CD14-positive monocyte (primary cell): ENCODE data around the gene TSSK2. TPM values are rescaled to one million over a fixed set of nuclear protein-coding genes. Genes with fewer than 3 reads are reported as not detected.
A peak's percentile ranks its signal among the peaks of the same experiment; 100 is the strongest.

Source experiments
- DNase-seq, 3 donors: peaks; one replicate each; pipeline ENCODE4 v3.0.0-alpha.2; 2011 to 2022
- H2AFZ ChIP-seq: 2 replicates; pipeline ENCODE4 v1.6.0; 2012; ENCODE audit warnings: mild to moderate bottlenecking, low read depth, low read length, inconsistent platforms; ENCODE audit not compliant: insufficient read depth, poor library complexity, severe bottlenecking
- H3K27ac ChIP-seq, 2 donors: 1 replicate in 1 of 2; 2 replicates in 1 of 2; pipeline ENCODE4 v1.5.1; 2012 to 2013; ENCODE audit warnings: low read length in 2 of 2, control low read depth in 1 of 2, inconsistent platforms in 1 of 2, low read depth in 1 of 2, mild to moderate bottlenecking in 1 of 2
- H3K27me3 ChIP-seq, 2 donors: one replicate each; pipeline versions ENCODE4 v1.6.0 to v1.6.1; 2011 to 2013; ENCODE audit warnings: low read length in 2 of 2; ENCODE audit not compliant: control insufficient read depth in 2 of 2, insufficient read depth in 2 of 2
- H3K36me3 ChIP-seq, 2 donors: replicated peaks in 1 of 2; 1 replicate in 1 of 2; 2 replicates in 1 of 2; pipeline versions ENCODE4 v1.5.1 to v1.6.1; 2012 to 2013; ENCODE audit warnings: low read length in 2 of 2, control low read depth in 1 of 2, inconsistent platforms in 1 of 2, mild to moderate bottlenecking in 1 of 2; ENCODE audit not compliant: insufficient read depth in 2 of 2, control insufficient read depth in 1 of 2
- H3K4me1 ChIP-seq, 2 donors: 1 replicate in 1 of 2; 2 replicates in 1 of 2; pipeline versions ENCODE4 v1.5.1 to v1.6.1; 2012 to 2013; ENCODE audit warnings: low read length in 2 of 2, control low read depth in 1 of 2, inconsistent platforms in 1 of 2, mild to moderate bottlenecking in 1 of 2, moderate library complexity in 1 of 2; ENCODE audit not compliant: insufficient read depth in 2 of 2, control insufficient read depth in 1 of 2
- H3K4me2 ChIP-seq: replicated peaks from 2 replicates; pipeline ENCODE3; 2012; ENCODE audit warnings: low read length, moderate library complexity, mild to moderate bottlenecking; ENCODE audit not compliant: poor library complexity, severe bottlenecking; ENCODE audit errors: extremely low read depth
- H3K4me3 ChIP-seq, 3 experiments: fragments of 200-600 bp in 1 of 3; sonication (generic) in 1 of 3; replicated peaks in 1 of 3; 1 replicate in 2 of 3; 2 replicates in 1 of 3; pipeline ENCODE4 v1.5.1; 2011 to 2013; ENCODE audit warnings: low read length in 3 of 3, mild to moderate bottlenecking in 3 of 3, control low read depth in 2 of 3, low read depth in 2 of 3, inconsistent platforms in 1 of 3, moderate library complexity in 1 of 3
- H3K79me2 ChIP-seq: 2 replicates; pipeline ENCODE4 v1.6.0; 2012; ENCODE audit warnings: mild to moderate bottlenecking, control low read depth, inconsistent platforms, low read length, moderate library complexity; ENCODE audit not compliant: insufficient read depth
- H3K9ac ChIP-seq: 2 replicates; pipeline ENCODE4 v1.6.0; 2017; ENCODE audit warnings: low read length, mild to moderate bottlenecking; ENCODE audit not compliant: insufficient read depth, poor library complexity, severe bottlenecking
- H3K9me3 ChIP-seq, 2 donors: replicated peaks in 1 of 2; 1 replicate in 1 of 2; 2 replicates in 1 of 2; pipeline versions ENCODE4 v1.5.1 to v1.6.1; 2012 to 2013; ENCODE audit warnings: low read length in 2 of 2, control low read depth in 1 of 2; ENCODE audit not compliant: control insufficient read depth in 1 of 2, insufficient read depth in 1 of 2
- H4K20me1 ChIP-seq: 2 replicates; pipeline ENCODE4 v1.6.0; 2012; ENCODE audit warnings: mild to moderate bottlenecking, low read length, control low read depth, moderate library complexity; ENCODE audit not compliant: insufficient read depth
- H3K27ac Mint-ChIP-seq, 7 donors: one replicate each; pipeline ENCODE4 v1.8.0; 2020; ENCODE audit warnings: mild to moderate bottlenecking in 7 of 7, mixed read lengths in 7 of 7, moderate library complexity in 6 of 7, inconsistent platforms in 2 of 7
- H3K27me3 Mint-ChIP-seq, 3 donors: one replicate each; pipeline ENCODE4 v1.8.0; 2021 to 2022; ENCODE audit warnings: low read depth in 3 of 3, mild to moderate bottlenecking in 3 of 3, mixed read lengths in 3 of 3, moderate library complexity in 3 of 3, inconsistent platforms in 1 of 3
- H3K36me3 Mint-ChIP-seq, 2 donors: one replicate each; pipeline ENCODE4 v1.8.0; 2020; ENCODE audit warnings: mixed read lengths in 2 of 2, inconsistent platforms in 1 of 2, mild to moderate bottlenecking in 1 of 2
- H3K4me1 Mint-ChIP-seq: one replicate; pipeline ENCODE4 v1.8.0; 2020; ENCODE audit warnings: mild to moderate bottlenecking, mixed read lengths
- H3K4me3 Mint-ChIP-seq, 2 donors: one replicate each; pipeline ENCODE4 v1.8.0; 2020; ENCODE audit warnings: mild to moderate bottlenecking in 2 of 2, mixed read lengths in 2 of 2, moderate library complexity in 1 of 2
- H3K9me3 Mint-ChIP-seq, 7 donors: one replicate each; pipeline ENCODE4 v1.8.0; 2020 to 2022; ENCODE audit warnings: mixed read lengths in 7 of 7, mild to moderate bottlenecking in 6 of 7, moderate library complexity in 6 of 7, inconsistent platforms in 2 of 7
- CTCF ChIP-seq: fragments of 200-600 bp; IDR thresholded peaks from one replicate; pipeline ENCODE4 v1.8.0; 2022; ENCODE audit warnings: antibody characterized with exemption, mild to moderate bottlenecking
- WGBS: methylation state at CpG from one replicate; pipeline ENCODE4 v1.1.5; 2013; ENCODE audit warnings: missing lambda C conversion rate; ENCODE audit not compliant: insufficient coverage; 5-methylcytosine and 5-hydroxymethylcytosine counted together
- intact Hi-C, 2 donors: fragments of 100-400 bp; cut with micrococcal nuclease; formaldehyde crosslinking; loops; one replicate each; pipeline versions ENCODE4 v1.15.0 to v1.15.1; 2023
- polyA plus RNA-seq, 3 donors: library from polyadenylated mRNA; depleted of rRNA in 1 of 3; unstranded in 2 of 3; stranded (reverse) in 1 of 3; fragments of 300-500 nt in 2 of 3; fragments of >200 nt in 1 of 3; fragmentation: Illumina TruSeq in 2 of 3; gene quantifications; 1 replicate in 2 of 3; 2 replicates in 1 of 3; pipeline ENCODE4 v1.2.3, GENCODE V29; 2012 to 2021

TSSK2 gene
- polyA plus RNA-seq, 3 donors = 0.04 TPM; not detected in 2

- intact Hi-C loops = no loop called here
- peaks cover 57 to 67% of the 10 kb centered on the region in 2 donors for H3K4me1 ChIP-seq
- peak overlapping the region in 1 of 2 donors; percentile 90 for H3K27ac ChIP-seq
- peak overlapping the region; percentile 87 to 98 (median 94) for H3K27ac Mint-ChIP-seq
- H3K4me3 ChIP-seq = no peak overlapping the region
- no peaks in the 10 kb centered on the region for H3K9me3 ChIP-seq
- no peak overlapping the region for H3K9ac ChIP-seq
- WGBS = 97% methylated on average over 5 of the region's 8 CpGs
- H3K9me3 Mint-ChIP-seq = no peaks in the 10 kb centered on the region
- no peak overlapping the region for H2AFZ ChIP-seq
- H3K36me3 ChIP-seq = peaks cover 2 to 5% of the 10 kb centered on the region in 2 donors
- peaks cover 0 to 2% (median 0%) of the 10 kb centered on the region in 3 donors for H3K27me3 Mint-ChIP-seq
- peak in 1 of 3 donors; percentile 0 for DNase-seq
- no peaks in the 10 kb centered on the region for H3K27me3 ChIP-seq
- H3K79me2 ChIP-seq = peaks cover 94% of the 10 kb centered on the region
- H3K4me3 Mint-ChIP-seq = no peak overlapping the region
- no peak for TF ChIP-seq CTCF
- peaks cover 56% of the 10 kb centered on the region for H4K20me1 ChIP-seq
- H3K36me3 Mint-ChIP-seq = peaks cover 11 to 23% of the 10 kb centered on the region in 2 donors
- peaks cover 74% of the 10 kb centered on the region for H3K4me1 Mint-ChIP-seq
- H3K4me2 ChIP-seq = no peak overlapping the region
Measured at GRCh38 chr22:19107730-19108074, 23.4 kb upstream of the TSSK2 start.

- WGBS = no CpG with 5 or more reads among the region's 3 CpGs
- Mint-ChIP-seq H3K9me3 (no peaks in the 10 kb centered on the region), H3K4me3 (peak overlapping the region in 1 of 2 donors; percentile 78), H3K36me3 (peaks cover 13 to 23% of the 10 kb centered on the region in 2 donors), H3K27me3 (peaks cover 0 to 2% (median 2%) of the 10 kb centered on the region in 3 donors), H3K4me1 (peaks cover 82% of the 10 kb centered on the region), H3K27ac (peak overlapping the region; percentile 94 to 100 (median 98))
- no peak for TF ChIP-seq CTCF
- H3K27me3 ChIP-seq = no peaks in the 10 kb centered on the region
- H3K9me3 ChIP-seq = no peaks in the 10 kb centered on the region
- H3K9ac ChIP-seq = peak overlapping the region; percentile 53
- H2AFZ ChIP-seq = no peak overlapping the region
- H3K4me3 ChIP-seq = peak overlapping the region in 1 of 3 experiments; percentile 69
- peak overlapping the region; percentile 77 for H3K4me2 ChIP-seq
- intact Hi-C loops = loop anchor here in 1 of 2 donors (1.0 kb wide), 2 partner anchors 13 to 23 kb away; partner anchors contain the start of gene DGCR2
- peak; percentile 57 to 80 (median 59) for DNase-seq
- H3K4me1 ChIP-seq = peaks cover 57 to 67% of the 10 kb centered on the region in 2 donors
- H3K79me2 ChIP-seq = peaks cover 95% of the 10 kb centered on the region
- H3K27ac ChIP-seq = peak overlapping the region; percentile 82 to 90
- peaks cover 2 to 5% of the 10 kb centered on the region in 2 donors for H3K36me3 ChIP-seq
- peaks cover 50% of the 10 kb centered on the region for H4K20me1 ChIP-seq
Measured at GRCh38 chr22:19108807-19109197, 22.3 kb upstream of the TSSK2 start.
